Spinal cord (tissue), 10 donors: ENCODE results near the gene WFS1. TPM values are rescaled to one million over a fixed set of nuclear protein-coding genes. Genes with fewer than 3 reads are reported as not detected.

Experiments
- DNase-seq, 6 donors: peaks; one replicate each; pipeline versions ENCODE4 v3.0.0 to v3.0.0-alpha.2; 2013 to 2015; ENCODE audit warnings: low spot score in 6 of 6, low read depth in 4 of 6
- H3K27ac ChIP-seq: one replicate; pipeline ENCODE4 v1.5.1; 2013; ENCODE audit warnings: low read depth, low read length, control low read depth
- H3K27me3 ChIP-seq: one replicate; pipeline ENCODE4 v1.6.1; 2013; ENCODE audit warnings: low read length; ENCODE audit not compliant: control insufficient read depth, insufficient read depth
- H3K36me3 ChIP-seq: one replicate; pipeline ENCODE4 v1.6.1; 2013; ENCODE audit warnings: low read length; ENCODE audit not compliant: control insufficient read depth, insufficient read depth
- H3K4me1 ChIP-seq: one replicate; pipeline ENCODE4 v1.6.1; 2013; ENCODE audit warnings: low read length; ENCODE audit not compliant: control insufficient read depth, insufficient read depth
- H3K4me3 ChIP-seq: one replicate; pipeline ENCODE4 v1.5.1; 2013; ENCODE audit warnings: low read depth, low read length, control low read depth
- H3K9me3 ChIP-seq: one replicate; pipeline ENCODE4 v1.6.1; 2013; ENCODE audit warnings: low read length; ENCODE audit not compliant: control insufficient read depth, insufficient read depth
- WGBS: methylation state at CpG from one replicate; pipeline ENCODE4 v1.1.5; 2013; ENCODE audit warnings: missing lambda C conversion rate; ENCODE audit not compliant: insufficient coverage; 5-methylcytosine and 5-hydroxymethylcytosine counted together
- polyA plus RNA-seq, 2 donors: library from polyadenylated mRNA; unstranded; fragments of 120-200 nt; gene quantifications; one replicate each; pipeline ENCODE4 v1.2.1, GENCODE V29; 2013; ENCODE audit not compliant: insufficient read length in 2 of 2
- total RNA-seq, 2 donors: library from RNA; depleted of rRNA in 1 of 2; stranded (reverse); fragments of 120-200 nt in 1 of 2; fragments of >200 nt in 1 of 2; gene quantifications; one replicate each; pipeline versions ENCODE4 v1.2.3 to v1.2.4, GENCODE V29; 2013 to 2014
- donor health status: healthy.

The WFS1 gene
- total and polyA plus RNA-seq, 4 donors = 13.7 to 42.1 (median 29.9) TPM

GRCh38 chr4:6287017-6287788 is 17.6 kb downstream of the WFS1 start:
- no peaks in the 10 kb centered on the region for H3K27me3 ChIP-seq
- H3K36me3 ChIP-seq = peaks cover 77% of the 10 kb centered on the region
- WGBS = 93% methylated on average over 14 of the region's 16 CpGs
- H3K9me3 ChIP-seq = no peaks in the 10 kb centered on the region
- DNase-seq = no peak
- peaks cover 3% of the 10 kb centered on the region for H3K4me1 ChIP-seq
- H3K4me3 ChIP-seq = no peak overlapping the region
- H3K27ac ChIP-seq = no peak overlapping the region

- no peak overlapping the region for H3K4me3 ChIP-seq
- no peaks in the 10 kb centered on the region for H3K27me3 ChIP-seq
- H3K9me3 ChIP-seq = no peaks in the 10 kb centered on the region
- H3K36me3 ChIP-seq = peaks cover 83% of the 10 kb centered on the region
- H3K4me1 ChIP-seq = no peaks in the 10 kb centered on the region
- DNase-seq = no peak
- WGBS = 97% methylated on average over 5 of the region's 5 CpGs
- no peak overlapping the region for H3K27ac ChIP-seq
Measured at GRCh38 chr4:6288342-6288741, 18.7 kb downstream of the WFS1 start.

GRCh38 chr4:6288871-6289270 is 19.2 kb downstream of the WFS1 start:
- Histone ChIP-seq H3K4me1 (no peaks in the 10 kb centered on the region), H3K36me3 (peaks cover 83% of the 10 kb centered on the region), H3K27me3 (no peaks in the 10 kb centered on the region), H3K4me3 (no peak overlapping the region), H3K27ac (no peak overlapping the region), H3K9me3 (no peaks in the 10 kb centered on the region)
- no peak for DNase-seq
- WGBS = 86% methylated on average over 9 of the region's 15 CpGs

- 80% methylated on average over 4 of the region's 7 CpGs for WGBS
- Histone ChIP-seq H3K9me3 (no peaks in the 10 kb centered on the region), H3K27ac (no peak overlapping the region), H3K4me1 (no peaks in the 10 kb centered on the region), H3K4me3 (no peak overlapping the region), H3K27me3 (no peaks in the 10 kb centered on the region), H3K36me3 (peaks cover 90% of the 10 kb centered on the region)
- no peak for DNase-seq
Measured at GRCh38 chr4:6290256-6290655, 20.6 kb downstream of the WFS1 start.

GRCh38 chr4:6290769-6291547 is 21.3 kb downstream of the WFS1 start:
- Histone ChIP-seq H3K4me1 (no peaks in the 10 kb centered on the region), H3K4me3 (no peak overlapping the region), H3K36me3 (peaks cover 93% of the 10 kb centered on the region), H3K9me3 (no peaks in the 10 kb centered on the region), H3K27me3 (no peaks in the 10 kb centered on the region), H3K27ac (no peak overlapping the region)
- WGBS = 83% methylated on average over 24 of the region's 25 CpGs
- no peak for DNase-seq

GRCh38 chr4:6291784-6292297 is 22.2 kb downstream of the WFS1 start:
- Histone ChIP-seq H3K4me1 (no peaks in the 10 kb centered on the region), H3K27ac (no peak overlapping the region), H3K9me3 (no peaks in the 10 kb centered on the region), H3K36me3 (peaks cover 96% of the 10 kb centered on the region), H3K27me3 (no peaks in the 10 kb centered on the region), H3K4me3 (no peak overlapping the region)
- 86% methylated on average over 21 of the region's 21 CpGs for WGBS
- DNase-seq = no peak

- Histone ChIP-seq H3K36me3 (peaks cover 93% of the 10 kb centered on the region), H3K9me3 (no peaks in the 10 kb centered on the region), H3K27me3 (no peaks in the 10 kb centered on the region), H3K27ac (no peak overlapping the region), H3K4me1 (no peaks in the 10 kb centered on the region), H3K4me3 (no peak overlapping the region)
- DNase-seq = no peak
- 91% methylated on average over 13 of the region's 13 CpGs for WGBS
Measured at GRCh38 chr4:6292376-6293096, 22.9 kb downstream of the WFS1 start.

GRCh38 chr4:6293097-6293445 is 23.4 kb downstream of the WFS1 start:
- H3K36me3 ChIP-seq = peaks cover 91% of the 10 kb centered on the region
- WGBS = 95% methylated on average over 8 of the region's 8 CpGs
- H3K27me3 ChIP-seq = no peaks in the 10 kb centered on the region
- no peak for DNase-seq
- H3K4me3 ChIP-seq = no peak overlapping the region
- no peak overlapping the region for H3K27ac ChIP-seq
- no peaks in the 10 kb centered on the region for H3K4me1 ChIP-seq
- H3K9me3 ChIP-seq = no peaks in the 10 kb centered on the region

- no peaks in the 10 kb centered on the region for H3K4me1 ChIP-seq
- no peak for DNase-seq
- no peaks in the 10 kb centered on the region for H3K9me3 ChIP-seq
- peaks cover 87% of the 10 kb centered on the region for H3K36me3 ChIP-seq
- 97% methylated on average over 6 of the region's 8 CpGs for WGBS
- no peak overlapping the region for H3K4me3 ChIP-seq
- no peak overlapping the region for H3K27ac ChIP-seq
- H3K27me3 ChIP-seq = no peaks in the 10 kb centered on the region
Measured at GRCh38 chr4:6293661-6294060, 24.0 kb downstream of the WFS1 start.
